ENCODE measurements around the gene TACC2. TPM values are rescaled to one million over a fixed set of nuclear protein-coding genes. Genes with fewer than 3 reads are reported as not detected.

The TACC2 gene
- total and polyA plus RNA-seq, 2 experiments from 2014 or later, result 30.8 to 35.9 TPM

DNA sequence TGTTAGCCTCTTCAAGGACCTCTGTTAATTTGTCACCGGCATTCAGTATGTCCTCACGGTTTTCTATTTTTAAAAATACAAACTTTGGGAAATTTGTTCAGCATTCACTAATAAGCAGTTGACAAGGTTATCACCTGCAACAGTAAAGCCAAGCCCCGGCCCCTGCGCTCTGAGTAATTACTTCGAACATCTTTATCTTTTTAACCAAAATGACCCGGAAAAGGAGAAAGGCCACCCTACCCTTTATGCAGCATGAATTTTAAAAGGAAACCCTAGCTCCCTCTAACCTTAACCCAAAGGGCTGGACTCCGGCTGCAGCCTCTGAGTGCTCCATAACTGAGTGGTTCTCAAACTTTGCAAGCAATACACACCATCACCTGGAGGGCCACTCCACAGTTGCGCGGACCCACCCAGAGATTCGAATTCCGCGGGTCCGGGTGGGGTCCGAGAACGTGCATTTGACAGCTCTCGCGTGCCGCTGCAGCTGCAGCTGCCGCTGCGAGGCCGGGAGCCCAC lies 14.9 kb upstream of the TACC2 start (continued):
- TF ChIP-seq, protein P1, sequence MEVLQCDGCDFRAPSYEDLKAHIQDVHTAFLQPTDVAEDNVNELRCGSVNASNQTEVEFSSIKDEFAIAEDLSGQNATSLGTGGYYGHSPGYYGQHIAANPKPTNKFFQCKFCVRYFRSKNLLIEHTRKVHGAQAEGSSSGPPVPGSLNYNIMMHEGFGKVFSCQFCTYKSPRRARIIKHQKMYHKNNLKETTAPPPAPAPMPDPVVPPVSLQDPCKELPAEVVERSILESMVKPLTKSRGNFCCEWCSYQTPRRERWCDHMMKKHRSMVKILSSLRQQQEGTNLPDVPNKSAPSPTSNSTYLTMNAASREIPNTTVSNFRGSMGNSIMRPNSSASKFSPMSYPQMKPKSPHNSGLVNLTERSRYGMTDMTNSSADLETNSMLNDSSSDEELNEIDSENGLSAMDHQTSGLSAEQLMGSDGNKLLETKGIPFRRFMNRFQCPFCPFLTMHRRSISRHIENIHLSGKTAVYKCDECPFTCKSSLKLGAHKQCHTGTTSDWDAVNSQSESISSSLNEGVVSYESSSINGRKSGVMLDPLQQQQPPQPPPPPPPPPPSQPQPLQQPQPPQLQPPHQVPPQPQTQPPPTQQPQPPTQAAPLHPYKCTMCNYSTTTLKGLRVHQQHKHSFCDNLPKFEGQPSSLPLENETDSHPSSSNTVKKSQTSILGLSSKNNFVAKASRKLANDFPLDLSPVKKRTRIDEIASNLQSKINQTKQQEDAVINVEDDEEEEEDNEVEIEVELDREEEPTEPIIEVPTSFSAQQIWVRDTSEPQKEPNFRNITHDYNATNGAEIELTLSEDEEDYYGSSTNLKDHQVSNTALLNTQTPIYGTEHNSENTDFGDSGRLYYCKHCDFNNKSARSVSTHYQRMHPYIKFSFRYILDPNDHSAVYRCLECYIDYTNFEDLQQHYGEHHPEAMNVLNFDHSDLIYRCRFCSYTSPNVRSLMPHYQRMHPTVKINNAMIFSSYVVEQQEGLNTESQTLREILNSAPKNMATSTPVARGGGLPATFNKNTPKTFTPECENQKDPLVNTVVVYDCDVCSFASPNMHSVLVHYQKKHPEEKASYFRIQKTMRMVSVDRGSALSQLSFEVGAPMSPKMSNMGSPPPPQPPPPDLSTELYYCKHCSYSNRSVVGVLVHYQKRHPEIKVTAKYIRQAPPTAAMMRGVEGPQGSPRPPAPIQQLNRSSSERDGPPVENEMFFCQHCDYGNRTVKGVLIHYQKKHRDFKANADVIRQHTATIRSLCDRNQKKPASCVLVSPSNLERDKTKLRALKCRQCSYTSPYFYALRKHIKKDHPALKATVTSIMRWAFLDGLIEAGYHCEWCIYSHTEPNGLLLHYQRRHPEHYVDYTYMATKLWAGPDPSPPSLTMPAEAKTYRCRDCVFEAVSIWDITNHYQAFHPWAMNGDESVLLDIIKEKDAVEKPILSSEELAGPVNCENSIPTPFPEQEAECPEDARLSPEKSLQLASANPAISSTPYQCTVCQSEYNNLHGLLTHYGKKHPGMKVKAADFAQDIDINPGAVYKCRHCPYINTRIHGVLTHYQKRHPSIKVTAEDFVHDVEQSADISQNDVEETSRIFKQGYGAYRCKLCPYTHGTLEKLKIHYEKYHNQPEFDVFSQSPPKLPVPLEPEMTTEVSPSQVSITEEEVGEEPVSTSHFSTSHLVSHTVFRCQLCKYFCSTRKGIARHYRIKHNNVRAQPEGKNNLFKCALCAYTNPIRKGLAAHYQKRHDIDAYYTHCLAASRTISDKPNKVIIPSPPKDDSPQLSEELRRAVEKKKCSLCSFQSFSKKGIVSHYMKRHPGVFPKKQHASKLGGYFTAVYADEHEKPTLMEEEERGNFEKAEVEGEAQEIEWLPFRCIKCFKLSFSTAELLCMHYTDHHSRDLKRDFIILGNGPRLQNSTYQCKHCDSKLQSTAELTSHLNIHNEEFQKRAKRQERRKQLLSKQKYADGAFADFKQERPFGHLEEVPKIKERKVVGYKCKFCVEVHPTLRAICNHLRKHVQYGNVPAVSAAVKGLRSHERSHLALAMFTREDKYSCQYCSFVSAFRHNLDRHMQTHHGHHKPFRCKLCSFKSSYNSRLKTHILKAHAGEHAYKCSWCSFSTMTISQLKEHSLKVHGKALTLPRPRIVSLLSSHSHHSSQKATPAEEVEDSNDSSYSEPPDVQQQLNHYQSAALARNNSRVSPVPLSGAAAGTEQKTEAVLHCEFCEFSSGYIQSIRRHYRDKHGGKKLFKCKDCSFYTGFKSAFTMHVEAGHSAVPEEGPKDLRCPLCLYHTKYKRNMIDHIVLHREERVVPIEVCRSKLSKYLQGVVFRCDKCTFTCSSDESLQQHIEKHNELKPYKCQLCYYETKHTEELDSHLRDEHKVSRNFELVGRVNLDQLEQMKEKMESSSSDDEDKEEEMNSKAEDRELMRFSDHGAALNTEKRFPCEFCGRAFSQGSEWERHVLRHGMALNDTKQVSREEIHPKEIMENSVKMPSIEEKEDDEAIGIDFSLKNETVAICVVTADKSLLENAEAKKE (CRISPR knock-in tag; IDR thresholded peaks at IDR 0.05), result no peak
- TF ChIP-seq NANOG (IDR thresholded peaks at IDR 0.05; ENCODE audit: borderline replicate concordance) (no peak), JUNB (IDR thresholded peaks at IDR 0.05; ENCODE audit: unreplicated experiment) (no peak)
- TF ChIP-seq, protein P2, sequence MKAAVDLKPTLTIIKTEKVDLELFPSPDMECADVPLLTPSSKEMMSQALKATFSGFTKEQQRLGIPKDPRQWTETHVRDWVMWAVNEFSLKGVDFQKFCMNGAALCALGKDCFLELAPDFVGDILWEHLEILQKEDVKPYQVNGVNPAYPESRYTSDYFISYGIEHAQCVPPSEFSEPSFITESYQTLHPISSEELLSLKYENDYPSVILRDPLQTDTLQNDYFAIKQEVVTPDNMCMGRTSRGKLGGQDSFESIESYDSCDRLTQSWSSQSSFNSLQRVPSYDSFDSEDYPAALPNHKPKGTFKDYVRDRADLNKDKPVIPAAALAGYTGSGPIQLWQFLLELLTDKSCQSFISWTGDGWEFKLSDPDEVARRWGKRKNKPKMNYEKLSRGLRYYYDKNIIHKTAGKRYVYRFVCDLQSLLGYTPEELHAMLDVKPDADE (IDR thresholded peaks at IDR 0.05), result no peak

DNA sequence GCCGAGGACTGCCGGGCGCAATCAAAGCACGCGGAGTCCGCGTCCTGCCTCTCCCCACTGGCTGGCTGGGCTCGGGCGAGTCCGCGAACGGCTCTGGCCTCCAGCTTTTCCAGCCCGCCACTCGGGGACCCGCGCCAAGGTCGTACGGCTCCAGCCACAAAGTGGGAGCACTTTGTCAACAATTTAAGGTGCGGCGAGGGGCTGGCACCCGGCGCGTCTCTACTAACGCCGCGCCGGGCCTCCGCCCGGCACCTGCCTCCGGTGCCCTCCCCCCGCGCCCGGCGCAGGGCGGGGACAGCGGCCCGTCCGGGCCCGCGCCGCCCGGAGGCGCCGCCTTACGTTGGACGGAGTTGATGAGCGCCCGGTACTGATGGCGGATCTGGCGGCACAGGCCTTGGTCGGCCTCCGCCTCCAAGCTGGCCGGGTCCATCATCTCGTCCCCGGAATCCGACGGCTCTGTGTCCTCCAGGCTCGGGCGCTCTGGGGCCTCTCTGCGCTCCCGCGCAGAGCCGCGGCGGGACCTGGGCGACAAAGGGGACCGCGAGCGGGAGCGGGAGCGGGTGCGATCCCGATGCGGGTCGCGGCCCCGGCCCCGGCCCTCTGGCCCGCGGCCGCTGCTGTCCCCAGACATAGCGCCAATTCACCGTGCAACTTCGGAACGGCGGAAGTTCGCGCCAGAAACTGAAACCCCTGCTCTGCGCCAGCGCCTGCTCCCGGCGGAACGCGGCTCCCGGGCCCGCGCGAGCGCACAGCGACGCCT lies 14.2 kb upstream of the TACC2 start, which contains the start of gene NSMCE4A:
Gene NSMCE4A (minus strand): TSS at position 683 of the 760 bp plus-strand sequence. CDS start 52 bp downstream, at position 631.
- H3K27ac ChIP-seq (ENCODE audit: low read depth), result peak within 1 kb of the TSS; percentile 97
- H3K79me2 ChIP-seq (replicated peaks; ENCODE audit: insufficient read depth), result peaks cover 18% of the 10 kb centered on the region
- Mint-ChIP-seq H3K36me3 (ENCODE audit: low read depth) (peaks cover 55% of the 10 kb centered on the region), H3K27ac (no peak within 1 kb of the TSS), H3K9me3 (peaks cover 32% of the 10 kb centered on the region), H3K27me3 (ENCODE audit: insufficient read depth, low read depth, poor library complexity) (peaks cover 10% of the 10 kb centered on the region), H3K4me3 (peak within 1 kb of the TSS; percentile 84), H3K4me1 (peaks cover 11% of the 10 kb centered on the region)
- DNase-seq (ENCODE audit: low spot score) (peak; percentile 91), ATAC-seq (peak; percentile 84)
- H3K4me3 ChIP-seq, result peak within 1 kb of the TSS; percentile 90
- H3K4me2 ChIP-seq, result peak within 1 kb of the TSS; percentile 98
- no peaks in the 10 kb centered on the region for H3K9me2 ChIP-seq (ENCODE audit: insufficient read depth)
- no peak for TF ChIP-seq ZNF331 (CRISPR knock-in tag; IDR thresholded peaks at IDR 0.05; ENCODE audit: low read depth)
- no peak for TF ChIP-seq JUNB (IDR thresholded peaks at IDR 0.05; ENCODE audit: unreplicated experiment)
- TF ChIP-seq CREB1 (CRISPR knock-in tag; IDR thresholded peaks at IDR 0.05; ENCODE audit: low read depth), result no peak
- TF ChIP-seq NANOG (IDR thresholded peaks at IDR 0.05; ENCODE audit: borderline replicate concordance), result no peak
- TF ChIP-seq, protein P3, sequence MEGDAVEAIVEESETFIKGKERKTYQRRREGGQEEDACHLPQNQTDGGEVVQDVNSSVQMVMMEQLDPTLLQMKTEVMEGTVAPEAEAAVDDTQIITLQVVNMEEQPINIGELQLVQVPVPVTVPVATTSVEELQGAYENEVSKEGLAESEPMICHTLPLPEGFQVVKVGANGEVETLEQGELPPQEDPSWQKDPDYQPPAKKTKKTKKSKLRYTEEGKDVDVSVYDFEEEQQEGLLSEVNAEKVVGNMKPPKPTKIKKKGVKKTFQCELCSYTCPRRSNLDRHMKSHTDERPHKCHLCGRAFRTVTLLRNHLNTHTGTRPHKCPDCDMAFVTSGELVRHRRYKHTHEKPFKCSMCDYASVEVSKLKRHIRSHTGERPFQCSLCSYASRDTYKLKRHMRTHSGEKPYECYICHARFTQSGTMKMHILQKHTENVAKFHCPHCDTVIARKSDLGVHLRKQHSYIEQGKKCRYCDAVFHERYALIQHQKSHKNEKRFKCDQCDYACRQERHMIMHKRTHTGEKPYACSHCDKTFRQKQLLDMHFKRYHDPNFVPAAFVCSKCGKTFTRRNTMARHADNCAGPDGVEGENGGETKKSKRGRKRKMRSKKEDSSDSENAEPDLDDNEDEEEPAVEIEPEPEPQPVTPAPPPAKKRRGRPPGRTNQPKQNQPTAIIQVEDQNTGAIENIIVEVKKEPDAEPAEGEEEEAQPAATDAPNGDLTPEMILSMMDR (conservative IDR thresholded peaks at IDR 0.05; ENCODE audit: low read depth in 2 of 2), result peak; percentile 57 to 74; a peak in 3 of 4 replicates
- TF ChIP-seq ZNF114 (CRISPR knock-in tag; IDR thresholded peaks at IDR 0.05), result no peak
- TF ChIP-seq, protein P2 (IDR thresholded peaks at IDR 0.05), result no peak
- H3K36me3 ChIP-seq (ENCODE audit: insufficient read depth), result peaks cover 9% of the 10 kb centered on the region; the same call in 1 of the 2 replicates
- peaks cover 10% of the 10 kb centered on the region; the same call in 1 of the 2 replicates for H3F3A ChIP-seq (replicated peaks; ENCODE audit: low read depth)
- H4K20me1 ChIP-seq (replicated peaks; ENCODE audit: insufficient read depth), result peaks cover 3% of the 10 kb centered on the region; the same call in 1 of the 2 replicates
- H3K27me3 ChIP-seq (ENCODE audit: insufficient read depth), result no peaks in the 10 kb centered on the region
- H3K4me1 ChIP-seq (ENCODE audit: insufficient read depth), result peaks cover 8% of the 10 kb centered on the region
- H2AFZ ChIP-seq, result peak within 1 kb of the TSS; percentile 96
